Panc1 (cell line): ENCODE data around the gene MOB2. TPM values are rescaled to one million over a fixed set of nuclear protein-coding genes. Genes with fewer than 3 reads are reported as not detected.

ENCODE experiments used
- ATAC-seq: fragments of 200-7000 bp; cut with Tn5 transposase; 2 replicates; pipeline ENCODE4 v1.9.1; 2020; ENCODE audit warnings: mild to moderate bottlenecking, moderate library complexity
- BruUV-seq: library from RNA; stranded (reverse); fragments of 400-500 nt; replicated peaks from 2 replicates; lab custom pipeline; 2021; lab: Mats Ljungman, UMichigan
- CTCF ChIA-PET: fragments of 300-600 bp; sonication (Branson Sonifier 250); formaldehyde crosslinking; loops from one replicate; lab custom pipeline; 2022; ENCODE audit warnings: antibody characterized with exemption; lab: Charles Lee
- POLR2A ChIA-PET: fragments of 300-600 bp; sonication (Branson Sonifier 250); formaldehyde crosslinking; loops from one replicate; lab custom pipeline; 2022; ENCODE audit warnings: antibody characterized with exemption; lab: Charles Lee
- DNase-seq: peaks from one replicate; pipeline ENCODE4 v3.0.0-alpha.2; 2010; ENCODE audit warnings: low read depth, low spot score
- H3K27ac ChIP-seq: 2 replicates; pipeline ENCODE4 v1.5.1; 2011; ENCODE audit warnings: mild to moderate bottlenecking, low read length, inconsistent platforms
- H3K27me3 ChIP-seq: fragments of 200-500 bp; sonication (Bioruptor generic); 2 replicates; pipeline ENCODE4 v1.6.0; 2014; ENCODE audit warnings: low read length, inconsistent platforms; ENCODE audit not compliant: control insufficient read depth, insufficient read depth
- H3K36me3 ChIP-seq: fragments of 200-500 bp; sonication (Bioruptor generic); 2 replicates; pipeline ENCODE4 v1.5.1; 2014; ENCODE audit warnings: inconsistent platforms, mild to moderate bottlenecking, low read length, moderate library complexity; ENCODE audit not compliant: control insufficient read depth, insufficient read depth
- H3K4me1 ChIP-seq: 2 replicates; pipeline ENCODE4 v1.5.1; 2011; ENCODE audit warnings: inconsistent platforms, mild to moderate bottlenecking, low read length, moderate library complexity; ENCODE audit not compliant: control insufficient read depth, insufficient read depth
- H3K4me3 ChIP-seq, 2 experiments: 2 replicates each; pipeline ENCODE4 v1.5.1; 2011 to 2012; ENCODE audit warnings: low read depth in 2 of 2, low read length in 2 of 2, mild to moderate bottlenecking in 2 of 2, inconsistent platforms in 1 of 2, moderate library complexity in 1 of 2
- H3K9me3 ChIP-seq: fragments of 200-500 bp; sonication (Bioruptor generic); 2 replicates; pipeline ENCODE4 v1.5.1; 2014; ENCODE audit warnings: low read depth, mild to moderate bottlenecking, inconsistent platforms, low read length, moderate library complexity; ENCODE audit not compliant: control insufficient read depth, insufficient read depth
- POLR2AphosphoS5 ChIP-seq: IDR thresholded peaks from 2 replicates; pipeline ENCODE4 v1.6.1; 2012; ENCODE audit warnings: mild to moderate bottlenecking, low read depth, low read length, moderate library complexity
- SIN3A ChIP-seq: IDR thresholded peaks from 2 replicates; pipeline ENCODE4 v1.6.1; 2012; ENCODE audit warnings: low read depth, mild to moderate bottlenecking, low read length, moderate library complexity, borderline replicate concordance; ENCODE audit not compliant: insufficient read depth
- TCF7L2 ChIP-seq: IDR thresholded peaks from 2 replicates; pipeline ENCODE4 v1.6.1; 2011; ENCODE audit warnings: mild to moderate bottlenecking, low read depth, low read length, inconsistent platforms
- in situ Hi-C: cut with HindIII; loops from 2 replicates; pipeline ENCODE4 v1.10.0; 2016; ENCODE audit warnings: low sequenced_read_pairs, low pct_unique_long_range_greater_than_20kb
- intact Hi-C: fragments of 100-400 bp; cut with micrococcal nuclease; formaldehyde crosslinking; loops from one replicate; pipeline ENCODE4 v1.10.0; 2022; ENCODE audit not compliant: unreplicated experiment
- total RNA-seq: library from RNA; stranded (reverse); gene quantifications from one replicate; pipeline ENCODE4 v1.2.1, GENCODE V29; 2021; ENCODE audit not compliant: unreplicated experiment
- TF ChIP-seq, protein P1 (sequence below), 2 experiments: IDR thresholded peaks; 2 replicates each; pipeline ENCODE4 v1.6.1; 2011 to 2012; ENCODE audit warnings: low read depth in 2 of 2, control low read depth in 1 of 2, low read length in 1 of 2, mild to moderate bottlenecking in 1 of 2, moderate library complexity in 1 of 2; ENCODE audit not compliant: insufficient read depth in 1 of 2
- TF ChIP-seq, protein P2 (sequence below): fragments of 450-650 bp; IDR thresholded peaks from 2 replicates; pipeline ENCODE4 v1.5.1; 2017; ENCODE audit warnings: mild to moderate bottlenecking

The MOB2 gene
- total RNA-seq, 1 experiment from 2014 or later, result 51.2 TPM

DNA sequence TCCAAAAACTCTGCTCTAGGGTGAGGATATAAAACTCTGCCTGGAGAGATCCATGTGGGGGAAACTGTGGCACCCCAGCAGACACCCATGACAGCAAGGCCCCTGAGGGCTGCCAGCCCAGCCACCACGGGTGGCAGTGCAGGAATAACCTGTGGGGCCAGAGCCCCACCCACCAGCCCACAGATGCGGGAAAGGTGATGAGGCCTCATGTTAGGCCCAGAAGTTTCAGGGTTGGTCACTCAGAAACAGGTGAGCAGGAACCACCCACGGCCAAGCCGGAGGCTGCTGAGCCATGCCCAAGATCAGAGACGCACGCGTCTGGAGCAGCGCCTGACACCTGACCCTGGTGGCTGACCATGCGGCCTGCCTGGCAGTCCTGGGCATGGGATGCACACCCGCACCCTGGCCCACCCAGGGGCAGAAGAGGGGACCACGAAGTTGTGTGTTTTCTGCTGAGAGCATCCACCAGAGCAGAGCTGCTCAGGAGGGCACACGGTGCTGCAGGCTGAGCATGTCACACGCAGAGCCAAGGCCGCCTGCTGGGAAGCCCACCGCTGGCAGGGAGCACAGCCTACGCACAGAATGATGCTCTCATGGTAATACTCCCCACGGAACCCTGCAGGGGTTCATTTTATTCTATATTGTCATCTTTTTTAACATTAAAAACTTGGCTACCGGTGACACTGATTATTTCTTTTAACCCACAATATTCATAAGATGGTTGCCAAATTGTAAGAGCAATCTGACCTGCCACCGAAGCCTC, 44.3 kb upstream of the MOB2 start:
- TF ChIP-seq, protein P1, sequence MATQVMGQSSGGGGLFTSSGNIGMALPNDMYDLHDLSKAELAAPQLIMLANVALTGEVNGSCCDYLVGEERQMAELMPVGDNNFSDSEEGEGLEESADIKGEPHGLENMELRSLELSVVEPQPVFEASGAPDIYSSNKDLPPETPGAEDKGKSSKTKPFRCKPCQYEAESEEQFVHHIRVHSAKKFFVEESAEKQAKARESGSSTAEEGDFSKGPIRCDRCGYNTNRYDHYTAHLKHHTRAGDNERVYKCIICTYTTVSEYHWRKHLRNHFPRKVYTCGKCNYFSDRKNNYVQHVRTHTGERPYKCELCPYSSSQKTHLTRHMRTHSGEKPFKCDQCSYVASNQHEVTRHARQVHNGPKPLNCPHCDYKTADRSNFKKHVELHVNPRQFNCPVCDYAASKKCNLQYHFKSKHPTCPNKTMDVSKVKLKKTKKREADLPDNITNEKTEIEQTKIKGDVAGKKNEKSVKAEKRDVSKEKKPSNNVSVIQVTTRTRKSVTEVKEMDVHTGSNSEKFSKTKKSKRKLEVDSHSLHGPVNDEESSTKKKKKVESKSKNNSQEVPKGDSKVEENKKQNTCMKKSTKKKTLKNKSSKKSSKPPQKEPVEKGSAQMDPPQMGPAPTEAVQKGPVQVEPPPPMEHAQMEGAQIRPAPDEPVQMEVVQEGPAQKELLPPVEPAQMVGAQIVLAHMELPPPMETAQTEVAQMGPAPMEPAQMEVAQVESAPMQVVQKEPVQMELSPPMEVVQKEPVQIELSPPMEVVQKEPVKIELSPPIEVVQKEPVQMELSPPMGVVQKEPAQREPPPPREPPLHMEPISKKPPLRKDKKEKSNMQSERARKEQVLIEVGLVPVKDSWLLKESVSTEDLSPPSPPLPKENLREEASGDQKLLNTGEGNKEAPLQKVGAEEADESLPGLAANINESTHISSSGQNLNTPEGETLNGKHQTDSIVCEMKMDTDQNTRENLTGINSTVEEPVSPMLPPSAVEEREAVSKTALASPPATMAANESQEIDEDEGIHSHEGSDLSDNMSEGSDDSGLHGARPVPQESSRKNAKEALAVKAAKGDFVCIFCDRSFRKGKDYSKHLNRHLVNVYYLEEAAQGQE (IDR thresholded peaks at IDR 0.05; ENCODE audit: insufficient read depth in 1 of 2, low read depth in 2 of 2, low read length in 1 of 2), result no peak
- intact Hi-C loops, result no loop called here
- ChIA-PET CTCF (interaction anchor here (1.1 kb wide), 1 partner anchor 16 kb away, joined by 8 read pairs; no protein-coding TSS in a partner anchor), POLR2A (no interaction called here)
- no peak overlapping the region for H3K27ac ChIP-seq
- no peak overlapping the region for H3K4me3 ChIP-seq
- in situ Hi-C loops, result no loop called here
- peaks cover 4% of the 10 kb centered on the region for H3K4me1 ChIP-seq
- no peaks in the 10 kb centered on the region for H3K36me3 ChIP-seq
- DNase-seq (no peak), ATAC-seq (no peak)
- no peaks in the 10 kb centered on the region for H3K27me3 ChIP-seq
- no TSS peak for BruUV-seq
- H3K9me3 ChIP-seq, result no peaks in the 10 kb centered on the region

DNA sequence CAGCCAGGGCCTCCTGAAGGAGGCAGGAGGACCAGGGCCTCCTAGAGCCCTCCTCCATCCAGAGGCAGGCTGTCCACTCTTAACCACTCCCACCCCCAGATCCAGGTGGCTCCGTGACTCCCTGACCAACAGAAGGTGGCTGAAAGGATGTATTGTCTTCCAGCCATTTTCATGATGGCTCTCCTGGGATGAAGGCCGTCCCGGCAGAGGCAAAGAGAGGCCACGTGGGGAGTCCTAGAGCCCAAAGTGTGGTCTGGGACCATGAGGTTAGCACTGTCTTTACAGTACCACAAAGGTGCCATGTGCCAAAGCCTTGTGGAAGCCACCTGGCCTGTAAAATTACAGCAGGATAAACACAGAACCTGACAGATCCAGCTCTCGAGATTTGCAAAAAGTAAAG, 43.2 kb upstream of the MOB2 start:
- BruUV-seq, result no TSS peak
- Histone ChIP-seq H3K9me3 (no peaks in the 10 kb centered on the region), H3K36me3 (no peaks in the 10 kb centered on the region), H3K27ac (no peak overlapping the region), H3K4me3 (no peak overlapping the region), H3K27me3 (no peaks in the 10 kb centered on the region), H3K4me1 (peaks cover 4% of the 10 kb centered on the region; the same call in 1 of the 2 replicates)
- ATAC-seq (no peak; the same call in 1 of the 2 replicates), DNase-seq (no peak)
- in situ Hi-C loops, result no loop called here
- TF ChIP-seq, protein P2, sequence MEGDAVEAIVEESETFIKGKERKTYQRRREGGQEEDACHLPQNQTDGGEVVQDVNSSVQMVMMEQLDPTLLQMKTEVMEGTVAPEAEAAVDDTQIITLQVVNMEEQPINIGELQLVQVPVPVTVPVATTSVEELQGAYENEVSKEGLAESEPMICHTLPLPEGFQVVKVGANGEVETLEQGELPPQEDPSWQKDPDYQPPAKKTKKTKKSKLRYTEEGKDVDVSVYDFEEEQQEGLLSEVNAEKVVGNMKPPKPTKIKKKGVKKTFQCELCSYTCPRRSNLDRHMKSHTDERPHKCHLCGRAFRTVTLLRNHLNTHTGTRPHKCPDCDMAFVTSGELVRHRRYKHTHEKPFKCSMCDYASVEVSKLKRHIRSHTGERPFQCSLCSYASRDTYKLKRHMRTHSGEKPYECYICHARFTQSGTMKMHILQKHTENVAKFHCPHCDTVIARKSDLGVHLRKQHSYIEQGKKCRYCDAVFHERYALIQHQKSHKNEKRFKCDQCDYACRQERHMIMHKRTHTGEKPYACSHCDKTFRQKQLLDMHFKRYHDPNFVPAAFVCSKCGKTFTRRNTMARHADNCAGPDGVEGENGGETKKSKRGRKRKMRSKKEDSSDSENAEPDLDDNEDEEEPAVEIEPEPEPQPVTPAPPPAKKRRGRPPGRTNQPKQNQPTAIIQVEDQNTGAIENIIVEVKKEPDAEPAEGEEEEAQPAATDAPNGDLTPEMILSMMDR, result no peak
- TF ChIP-seq TCF7L2 (no peak), SIN3A (no peak), POLR2AphosphoS5 (no peak)
- TF ChIP-seq, protein P1 (IDR thresholded peaks at IDR 0.05; ENCODE audit: insufficient read depth in 1 of 2, low read depth in 2 of 2, low read length in 1 of 2), result no peak
- intact Hi-C loops, result no loop called here
- CTCF ChIA-PET, result interaction anchor here (1.1 kb wide), 1 partner anchor 17 kb away, joined by 8 read pairs; no protein-coding TSS in a partner anchor
- POLR2A ChIA-PET, result no interaction called here
